IPS-15b (cell line): ENCODE data around the gene SEMA6A.

Experiments
- H3K27me3 ChIP-seq: one replicate; pipeline ENCODE4 v1.6.1; 2013; ENCODE audit warnings: low read length; ENCODE audit not compliant: control insufficient read depth, insufficient read depth
- H3K36me3 ChIP-seq: one replicate; pipeline ENCODE4 v1.6.1; 2013; ENCODE audit warnings: low read length; ENCODE audit not compliant: control insufficient read depth, insufficient read depth
- H3K4me1 ChIP-seq: one replicate; pipeline ENCODE4 v1.6.1; 2013; ENCODE audit warnings: mild to moderate bottlenecking, low read length; ENCODE audit not compliant: control insufficient read depth, insufficient read depth
- H3K4me3 ChIP-seq: one replicate; pipeline ENCODE4 v1.5.1; 2013; ENCODE audit warnings: low read depth, low read length
- H3K9ac ChIP-seq: one replicate; pipeline ENCODE4 v1.6.1; 2013; ENCODE audit warnings: low read depth, mild to moderate bottlenecking, low read length
- H3K9me3 ChIP-seq: one replicate; pipeline ENCODE4 v1.6.1; 2013; ENCODE audit warnings: mild to moderate bottlenecking, low read length; ENCODE audit not compliant: control insufficient read depth, insufficient read depth

Gene SEMA6A, protein sequence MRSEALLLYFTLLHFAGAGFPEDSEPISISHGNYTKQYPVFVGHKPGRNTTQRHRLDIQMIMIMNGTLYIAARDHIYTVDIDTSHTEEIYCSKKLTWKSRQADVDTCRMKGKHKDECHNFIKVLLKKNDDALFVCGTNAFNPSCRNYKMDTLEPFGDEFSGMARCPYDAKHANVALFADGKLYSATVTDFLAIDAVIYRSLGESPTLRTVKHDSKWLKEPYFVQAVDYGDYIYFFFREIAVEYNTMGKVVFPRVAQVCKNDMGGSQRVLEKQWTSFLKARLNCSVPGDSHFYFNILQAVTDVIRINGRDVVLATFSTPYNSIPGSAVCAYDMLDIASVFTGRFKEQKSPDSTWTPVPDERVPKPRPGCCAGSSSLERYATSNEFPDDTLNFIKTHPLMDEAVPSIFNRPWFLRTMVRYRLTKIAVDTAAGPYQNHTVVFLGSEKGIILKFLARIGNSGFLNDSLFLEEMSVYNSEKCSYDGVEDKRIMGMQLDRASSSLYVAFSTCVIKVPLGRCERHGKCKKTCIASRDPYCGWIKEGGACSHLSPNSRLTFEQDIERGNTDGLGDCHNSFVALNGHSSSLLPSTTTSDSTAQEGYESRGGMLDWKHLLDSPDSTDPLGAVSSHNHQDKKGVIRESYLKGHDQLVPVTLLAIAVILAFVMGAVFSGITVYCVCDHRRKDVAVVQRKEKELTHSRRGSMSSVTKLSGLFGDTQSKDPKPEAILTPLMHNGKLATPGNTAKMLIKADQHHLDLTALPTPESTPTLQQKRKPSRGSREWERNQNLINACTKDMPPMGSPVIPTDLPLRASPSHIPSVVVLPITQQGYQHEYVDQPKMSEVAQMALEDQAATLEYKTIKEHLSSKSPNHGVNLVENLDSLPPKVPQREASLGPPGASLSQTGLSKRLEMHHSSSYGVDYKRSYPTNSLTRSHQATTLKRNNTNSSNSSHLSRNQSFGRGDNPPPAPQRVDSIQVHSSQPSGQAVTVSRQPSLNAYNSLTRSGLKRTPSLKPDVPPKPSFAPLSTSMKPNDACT

GRCh38 chr5:116574367-116575325, at the start of gene SEMA6A:
SEMA6A (minus strand) TSS chr5:116574823; CDS start chr5:116504944, 69,879 bp downstream.
- H3K27me3 ChIP-seq, result no peaks in the 10 kb centered on the region
- H3K9me3 ChIP-seq, result no peaks in the 10 kb centered on the region
- H3K4me3 ChIP-seq, result peak within 1 kb of the TSS; percentile 97
- peaks cover 16% of the 10 kb centered on the region for H3K4me1 ChIP-seq
- peaks cover 19% of the 10 kb centered on the region for H3K36me3 ChIP-seq
- H3K9ac ChIP-seq, result peak within 1 kb of the TSS; percentile 98

- H3K9me3 ChIP-seq, result no peaks in the 10 kb centered on the region
- no peaks in the 10 kb centered on the region for H3K36me3 ChIP-seq
- no peaks in the 10 kb centered on the region for H3K4me1 ChIP-seq
- no peak overlapping the region for H3K9ac ChIP-seq
- H3K27me3 ChIP-seq, result no peaks in the 10 kb centered on the region
- H3K4me3 ChIP-seq, result no peak overlapping the region
These were observed 47.9 kb upstream of the SEMA6A start for GRCh38 chr5:116622375-116623050.

DNA sequence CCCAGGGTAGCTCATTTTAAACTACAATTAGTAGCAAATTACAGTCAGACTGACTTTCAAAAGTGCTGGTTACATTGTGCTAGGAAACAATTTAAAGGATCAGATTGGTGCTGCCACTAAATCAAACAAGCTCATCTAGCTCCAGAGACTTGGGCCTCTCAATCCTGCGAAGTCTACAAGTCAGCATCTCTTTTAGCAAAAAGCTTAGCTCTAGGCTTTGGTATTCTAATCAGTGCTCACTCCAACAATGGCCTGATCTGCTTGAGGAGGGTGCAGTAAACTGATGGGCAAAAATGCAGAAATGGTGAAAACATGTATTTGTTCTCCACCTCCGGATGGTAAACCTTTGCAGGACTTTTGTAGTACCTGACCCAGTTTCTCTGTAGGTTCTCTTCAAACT, 47.0 kb upstream of the SEMA6A start:
- no peaks in the 10 kb centered on the region for H3K4me1 ChIP-seq
- H3K27me3 ChIP-seq, result no peaks in the 10 kb centered on the region
- H3K36me3 ChIP-seq, result no peaks in the 10 kb centered on the region
- H3K9me3 ChIP-seq, result no peaks in the 10 kb centered on the region
- H3K9ac ChIP-seq, result no peak overlapping the region
- H3K4me3 ChIP-seq, result no peak overlapping the region

GRCh38 chr5:116616876-116617275, 42.3 kb upstream of the SEMA6A start:
- H3K36me3 ChIP-seq, result no peaks in the 10 kb centered on the region
- H3K9me3 ChIP-seq, result no peaks in the 10 kb centered on the region
- H3K4me1 ChIP-seq, result no peaks in the 10 kb centered on the region
- H3K9ac ChIP-seq, result no peak overlapping the region
- H3K4me3 ChIP-seq, result no peak overlapping the region
- no peaks in the 10 kb centered on the region for H3K27me3 ChIP-seq

DNA sequence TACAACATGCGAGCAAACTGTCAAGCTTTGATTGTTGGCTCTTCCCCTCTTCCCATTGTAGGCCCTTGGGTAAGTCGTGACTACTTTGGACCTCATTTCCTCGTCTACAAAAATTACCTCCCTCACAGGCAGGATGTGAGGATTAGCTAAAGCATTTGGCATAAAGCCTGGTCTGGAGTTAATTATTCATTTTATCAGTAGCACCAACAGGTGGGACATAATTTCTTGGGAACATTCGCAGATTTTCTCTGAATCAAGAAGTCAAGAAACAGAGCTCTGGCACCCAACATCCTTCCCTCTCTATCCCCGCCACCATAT, 39.9 kb upstream of the SEMA6A start:
- Histone ChIP-seq H3K9me3 (no peaks in the 10 kb centered on the region), H3K9ac (no peak overlapping the region), H3K36me3 (no peaks in the 10 kb centered on the region), H3K4me3 (no peak overlapping the region), H3K27me3 (no peaks in the 10 kb centered on the region), H3K4me1 (no peaks in the 10 kb centered on the region)

DNA sequence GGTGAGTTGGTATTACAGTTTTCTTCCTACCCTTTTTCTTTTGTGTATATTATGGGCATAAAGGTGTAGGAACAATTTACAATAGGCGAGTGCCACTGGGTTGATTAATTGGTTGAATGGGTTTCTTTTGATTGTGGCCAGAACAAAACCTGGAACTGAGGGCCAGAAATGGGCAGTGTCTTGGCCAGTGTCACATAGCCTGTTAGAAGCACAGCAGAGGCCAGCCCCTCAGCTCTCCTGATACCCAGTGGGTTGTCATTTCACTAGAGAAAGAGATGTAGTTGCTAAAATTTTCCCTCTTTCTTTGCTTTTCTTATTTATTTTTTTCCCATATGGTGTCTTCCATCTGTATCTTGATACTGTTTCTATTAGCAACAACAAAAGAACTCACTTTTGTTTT, 38.8 kb upstream of the SEMA6A start:
- no peaks in the 10 kb centered on the region for H3K27me3 ChIP-seq
- no peaks in the 10 kb centered on the region for H3K36me3 ChIP-seq
- H3K4me3 ChIP-seq, result no peak overlapping the region
- no peaks in the 10 kb centered on the region for H3K4me1 ChIP-seq
- H3K9ac ChIP-seq, result no peak overlapping the region
- no peaks in the 10 kb centered on the region for H3K9me3 ChIP-seq

DNA sequence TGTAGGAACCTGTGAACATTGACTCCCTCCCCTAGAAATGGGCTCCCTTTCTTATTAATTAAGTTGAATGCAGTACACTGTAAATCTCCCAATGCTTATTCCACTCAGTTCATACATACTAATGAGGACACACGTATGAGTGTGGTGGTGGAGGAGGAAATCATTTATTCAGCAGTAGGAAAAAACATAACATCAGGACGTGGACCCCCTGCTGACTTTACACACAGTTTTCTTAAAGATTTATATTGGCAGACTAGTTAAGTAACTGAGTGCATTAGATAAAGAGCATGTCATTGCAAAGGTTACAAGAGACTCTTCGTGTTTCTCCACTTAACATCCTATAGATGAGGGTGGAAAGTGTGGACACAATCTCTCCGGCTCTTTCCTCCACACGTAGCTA, 37.8 kb upstream of the SEMA6A start:
- Histone ChIP-seq H3K4me3 (no peak overlapping the region), H3K9me3 (peaks cover 3% of the 10 kb centered on the region), H3K9ac (no peak overlapping the region), H3K27me3 (no peaks in the 10 kb centered on the region), H3K36me3 (no peaks in the 10 kb centered on the region), H3K4me1 (no peaks in the 10 kb centered on the region)

GRCh38 chr5:116605310-116606070, 30.9 kb upstream of the SEMA6A start:
- Histone ChIP-seq H3K36me3 (no peaks in the 10 kb centered on the region), H3K27me3 (no peaks in the 10 kb centered on the region), H3K4me3 (no peak overlapping the region), H3K4me1 (peaks cover 7% of the 10 kb centered on the region), H3K9me3 (peaks cover 3% of the 10 kb centered on the region), H3K9ac (no peak overlapping the region)

DNA sequence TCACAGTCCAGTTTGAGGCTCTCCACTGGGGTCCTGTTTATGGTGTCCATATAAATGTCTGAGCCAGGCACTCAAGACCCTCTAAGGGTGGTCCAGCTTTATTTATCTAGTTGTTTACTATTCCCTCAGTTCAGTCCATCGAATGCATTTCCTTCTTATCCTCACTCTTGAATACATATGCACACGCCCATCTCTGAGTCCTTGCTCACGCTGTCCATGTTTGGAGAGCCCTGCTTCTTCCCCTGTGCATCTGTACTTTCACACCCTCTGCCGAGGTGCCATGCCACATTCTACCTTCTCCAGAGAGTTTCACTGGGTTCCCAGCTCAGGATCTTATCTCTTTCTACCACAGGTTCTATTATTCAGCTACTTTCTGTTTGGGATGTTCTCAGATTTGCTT, 30.2 kb upstream of the SEMA6A start:
- Histone ChIP-seq H3K27me3 (no peaks in the 10 kb centered on the region), H3K9me3 (peaks cover 3% of the 10 kb centered on the region), H3K36me3 (no peaks in the 10 kb centered on the region), H3K9ac (no peak overlapping the region), H3K4me3 (no peak overlapping the region), H3K4me1 (peaks cover 7% of the 10 kb centered on the region)

DNA sequence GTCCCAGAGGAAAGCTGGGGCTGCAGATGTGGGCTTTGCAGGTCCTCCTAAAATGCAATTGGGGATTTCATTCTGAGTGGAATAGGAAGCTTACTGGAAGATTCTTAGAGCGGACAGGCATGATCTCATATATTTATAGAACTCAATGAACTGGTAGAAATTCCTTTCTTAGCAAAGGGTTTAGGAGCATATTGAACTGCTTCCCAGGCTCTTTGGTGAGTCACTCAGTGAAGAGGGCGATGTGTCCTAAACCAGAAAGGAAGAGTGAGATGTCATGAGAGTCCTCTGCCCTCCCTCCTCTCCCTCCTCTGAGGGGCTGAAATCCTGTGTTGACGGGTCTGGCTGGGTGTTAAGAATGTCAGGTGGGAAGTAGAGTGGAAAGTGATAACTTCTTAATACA, 26.3 kb upstream of the SEMA6A start:
- Histone ChIP-seq H3K36me3 (no peaks in the 10 kb centered on the region), H3K27me3 (no peaks in the 10 kb centered on the region), H3K9ac (no peak overlapping the region), H3K4me1 (peaks cover 2% of the 10 kb centered on the region), H3K4me3 (no peak overlapping the region), H3K9me3 (no peaks in the 10 kb centered on the region)
